GM12873 (cell line): Measurements from ENCODE around the gene NAGLU.

Source experiments
- TF ChIP-seq, protein P1 (sequence below): IDR thresholded peaks from 2 replicates; pipeline ENCODE4 v1.5.1; 2012; ENCODE audit warnings: low read depth, mild to moderate bottlenecking, moderate library complexity, low read length, control low read depth; ENCODE audit not compliant: insufficient read depth; ENCODE audit errors: missing control alignments

NAGLU gene

DNA sequence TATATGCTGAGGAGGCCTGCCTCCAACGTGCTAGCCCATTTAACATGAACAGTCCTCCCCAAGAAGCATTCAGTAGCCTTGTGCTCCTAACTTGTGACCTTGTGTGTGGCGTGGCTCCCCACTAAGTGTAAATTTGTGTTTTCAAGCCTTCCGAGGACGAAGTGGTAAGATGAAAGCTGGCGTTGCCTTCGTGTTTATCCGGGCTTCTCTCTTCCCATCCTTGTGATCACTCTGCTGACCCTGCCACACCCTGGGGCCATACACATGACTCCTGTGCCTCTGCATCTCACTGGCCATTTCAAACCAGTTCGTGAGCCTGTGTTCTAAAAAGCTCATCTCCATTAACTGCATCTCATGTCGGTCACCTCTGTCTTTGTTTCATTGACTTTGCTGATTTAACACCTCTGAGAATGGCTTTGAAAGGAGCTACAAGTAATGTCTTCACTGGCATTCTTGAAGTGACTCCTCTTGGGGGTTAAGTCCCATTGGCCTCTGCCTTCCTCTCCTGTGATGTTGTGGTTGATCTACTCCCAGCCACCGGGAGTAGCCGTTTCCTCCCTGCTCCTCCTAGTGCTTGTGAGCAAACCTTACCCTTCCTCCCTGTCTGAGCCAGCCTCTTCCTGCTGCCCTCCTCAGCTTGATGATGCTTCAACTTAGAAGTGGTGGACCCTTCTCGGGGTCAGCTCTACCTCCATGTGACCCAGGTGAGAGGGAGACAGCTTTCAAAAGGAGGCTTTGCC, 27.4 kb upstream of the NAGLU start:
- TF ChIP-seq, protein P1, sequence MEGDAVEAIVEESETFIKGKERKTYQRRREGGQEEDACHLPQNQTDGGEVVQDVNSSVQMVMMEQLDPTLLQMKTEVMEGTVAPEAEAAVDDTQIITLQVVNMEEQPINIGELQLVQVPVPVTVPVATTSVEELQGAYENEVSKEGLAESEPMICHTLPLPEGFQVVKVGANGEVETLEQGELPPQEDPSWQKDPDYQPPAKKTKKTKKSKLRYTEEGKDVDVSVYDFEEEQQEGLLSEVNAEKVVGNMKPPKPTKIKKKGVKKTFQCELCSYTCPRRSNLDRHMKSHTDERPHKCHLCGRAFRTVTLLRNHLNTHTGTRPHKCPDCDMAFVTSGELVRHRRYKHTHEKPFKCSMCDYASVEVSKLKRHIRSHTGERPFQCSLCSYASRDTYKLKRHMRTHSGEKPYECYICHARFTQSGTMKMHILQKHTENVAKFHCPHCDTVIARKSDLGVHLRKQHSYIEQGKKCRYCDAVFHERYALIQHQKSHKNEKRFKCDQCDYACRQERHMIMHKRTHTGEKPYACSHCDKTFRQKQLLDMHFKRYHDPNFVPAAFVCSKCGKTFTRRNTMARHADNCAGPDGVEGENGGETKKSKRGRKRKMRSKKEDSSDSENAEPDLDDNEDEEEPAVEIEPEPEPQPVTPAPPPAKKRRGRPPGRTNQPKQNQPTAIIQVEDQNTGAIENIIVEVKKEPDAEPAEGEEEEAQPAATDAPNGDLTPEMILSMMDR = no peak

DNA sequence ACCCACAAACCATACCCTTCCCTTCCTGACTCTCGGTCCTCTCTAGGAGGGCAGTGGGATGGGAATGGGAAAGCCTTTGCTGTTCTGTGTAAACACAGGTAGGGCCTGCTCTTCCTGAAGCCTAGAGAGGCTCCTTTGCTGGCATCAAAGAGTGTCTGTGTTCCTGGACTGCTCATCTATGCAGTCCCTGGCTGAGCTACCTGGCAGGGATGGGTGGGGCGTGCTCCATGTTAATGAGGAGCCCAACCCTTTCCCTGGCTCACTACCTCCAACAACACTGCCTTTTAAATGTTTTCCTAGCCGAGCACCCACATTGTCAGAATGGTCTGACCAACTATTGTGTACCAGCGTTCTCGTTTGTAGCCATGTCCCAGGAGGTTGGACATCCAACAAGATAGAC, 26.6 kb upstream of the NAGLU start:
- TF ChIP-seq, protein P1 = no peak

DNA sequence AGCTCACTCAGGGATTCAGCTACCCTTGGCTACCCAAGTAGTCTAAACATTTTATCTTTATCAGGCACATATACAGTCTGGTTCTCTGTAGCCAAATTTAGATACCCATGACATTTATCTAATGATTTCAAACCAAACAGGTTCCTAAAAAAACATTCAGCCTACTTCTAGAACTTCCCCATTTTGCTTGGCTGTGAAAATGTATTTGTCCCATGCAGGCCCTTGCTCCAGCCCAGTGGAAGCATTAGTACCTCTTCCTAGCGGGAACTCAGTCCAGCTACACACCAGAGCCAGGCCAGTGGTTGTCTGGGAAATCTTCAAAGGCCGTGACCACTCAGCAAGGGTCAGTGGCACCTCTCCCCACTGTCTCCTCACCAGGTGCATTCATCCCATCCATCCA, 26.2 kb upstream of the NAGLU start:
- TF ChIP-seq, protein P1 = no peak

DNA sequence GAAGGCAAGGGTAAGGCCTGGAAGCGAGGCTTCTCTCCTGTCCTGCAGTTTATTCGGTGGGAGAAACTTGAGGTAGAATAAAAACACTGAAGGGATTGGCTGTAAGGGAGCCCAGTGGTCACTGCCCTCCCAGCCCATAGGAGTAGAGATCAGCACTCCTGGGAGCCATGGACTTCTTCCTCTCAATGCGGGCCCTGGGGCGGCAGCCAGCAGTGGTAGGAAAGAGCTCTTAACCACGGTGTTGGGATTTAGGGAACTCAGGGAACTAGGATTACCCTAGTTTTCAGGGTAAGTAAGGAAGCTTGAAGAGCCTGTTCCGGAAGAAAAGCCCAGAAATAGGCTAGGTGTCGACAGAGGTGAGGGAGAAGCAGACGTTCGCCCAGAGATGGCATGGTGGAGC, 23.8 kb upstream of the NAGLU start:
- TF ChIP-seq, protein P1 = no peak

DNA sequence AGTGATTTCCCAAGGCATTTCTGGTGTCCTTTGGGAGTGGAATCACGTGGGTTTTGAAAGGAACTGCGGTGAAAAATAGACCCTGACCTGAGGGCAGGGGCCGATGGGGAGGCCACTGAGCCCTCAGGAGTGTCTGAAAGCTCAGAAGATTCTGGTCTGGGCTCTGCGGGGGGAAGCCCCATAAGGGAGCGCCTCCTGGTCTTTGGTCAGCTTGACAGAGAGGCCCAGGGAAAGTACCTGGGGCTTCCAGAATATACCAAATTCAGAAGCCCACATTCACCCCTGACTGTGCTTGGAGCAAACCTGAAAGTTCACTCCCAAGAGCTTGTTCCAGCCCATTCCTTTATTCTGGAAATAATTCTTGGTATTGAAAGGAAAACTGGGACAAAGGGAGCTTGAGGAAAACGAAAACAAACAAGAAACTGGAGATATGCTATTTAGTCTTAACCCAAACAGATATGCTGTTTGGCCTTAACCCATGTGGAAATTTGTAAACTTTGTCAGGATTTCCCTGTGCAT, 23.2 kb upstream of the NAGLU start:
- TF ChIP-seq, protein P1 = no peak

DNA sequence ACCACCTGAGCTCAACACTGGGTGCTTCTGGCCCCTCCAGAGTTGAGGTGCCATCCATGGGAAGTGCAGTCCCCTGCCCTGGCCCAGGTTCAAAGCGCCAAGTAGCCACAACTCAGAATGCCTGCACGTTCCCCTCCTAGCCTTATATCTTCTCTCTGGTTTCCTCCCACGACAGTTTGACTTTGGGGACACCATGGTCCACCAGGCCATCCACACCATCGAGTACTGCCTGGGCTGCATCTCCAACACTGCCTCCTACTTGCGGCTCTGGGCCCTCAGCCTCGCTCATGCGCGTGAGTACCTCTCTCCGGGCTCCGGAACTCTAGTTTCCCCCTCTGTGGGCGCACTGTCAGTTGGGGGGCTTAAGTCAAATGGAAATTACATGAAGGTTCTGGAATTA, 22.4 kb upstream of the NAGLU start:
- TF ChIP-seq, protein P1 = no peak

DNA sequence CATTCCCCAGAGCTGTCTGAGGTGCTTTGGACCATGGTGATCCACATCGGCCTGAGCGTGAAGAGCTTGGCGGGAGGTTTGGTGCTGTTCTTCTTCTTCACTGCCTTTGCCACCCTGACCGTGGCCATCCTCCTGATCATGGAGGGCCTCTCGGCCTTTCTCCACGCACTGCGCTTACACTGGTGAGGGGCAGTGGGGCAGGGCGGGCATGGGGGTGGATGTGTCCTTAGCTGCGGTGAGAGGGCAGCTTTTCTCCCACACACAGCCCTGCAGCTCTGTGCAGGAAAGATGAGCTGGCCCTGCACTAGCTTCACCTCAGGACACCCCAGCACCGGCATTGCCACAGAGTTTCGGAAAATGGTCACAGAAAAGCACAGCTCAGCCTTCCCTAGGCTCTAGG, 21.8 kb upstream of the NAGLU start:
- TF ChIP-seq, protein P1 = no peak
